Measurements from ENCODE around the gene PIGU.
"Not testable (repeated sequence)": the region's sequence is repeated elsewhere in the genome, so short reads cannot be mapped to it uniquely, and the experiment has no call there.

Gene PIGU

GRCh38 chr20:34529742-34530141 is 147.2 kb downstream of the PIGU start:
- FAIRE-seq = no peak

- no peak for FAIRE-seq
Observed at GRCh38 chr20:34528921-34529297, 148.0 kb downstream of the PIGU start.

- FAIRE-seq = no peak
Observed at GRCh38 chr20:34527016-34527415, 149.9 kb downstream of the PIGU start.

GRCh38 chr20:34526466-34526865 is 150.4 kb downstream of the PIGU start:
- no peak for FAIRE-seq

GRCh38 chr20:34525709-34526416 is 151.0 kb downstream of the PIGU start:
- FAIRE-seq = no peak

GRCh38 chr20:34525342-34525708 is 151.6 kb downstream of the PIGU start:
- FAIRE-seq = no peak

GRCh38 chr20:34524426-34524825 is 152.5 kb downstream of the PIGU start:
- FAIRE-seq = no peak

- no peak for FAIRE-seq
Observed at GRCh38 chr20:34522969-34523871, 153.7 kb downstream of the PIGU start.

- FAIRE-seq = not testable (repeated sequence)
Observed at GRCh38 chr20:34519841-34520240, 157.1 kb downstream of the PIGU start.

GRCh38 chr20:34518863-34519262 is 158.0 kb downstream of the PIGU start:
- FAIRE-seq = not testable (repeated sequence)

GRCh38 chr20:34517114-34517505 is 159.8 kb downstream of the PIGU start:
- FAIRE-seq = no peak

GRCh38 chr20:34516247-34517113 is 160.4 kb downstream of the PIGU start, which contains the start of gene DYNLRB1:
Gene DYNLRB1, plus strand, starts transcription at chr20:34516422. Its CDS starts 37 bp downstream, at chr20:34516459.
- FAIRE-seq = peak; percentile 88

- FAIRE-seq = no peak
Observed at GRCh38 chr20:34515484-34516246, 161.2 kb downstream of the PIGU start.

- FAIRE-seq = no peak
Observed at GRCh38 chr20:34514897-34515483, 161.9 kb downstream of the PIGU start.

- FAIRE-seq = not testable (repeated sequence)
Observed at GRCh38 chr20:34514034-34514433, 162.9 kb downstream of the PIGU start.

GRCh38 chr20:34512955-34513419 is 163.9 kb downstream of the PIGU start:
- FAIRE-seq = no peak

- no peak for FAIRE-seq
Observed at GRCh38 chr20:34512266-34512954, 164.5 kb downstream of the PIGU start.

GRCh38 chr20:34511891-34512265 is 165.0 kb downstream of the PIGU start:
- FAIRE-seq = no peak

GRCh38 chr20:34510575-34510974 is 166.3 kb downstream of the PIGU start:
- FAIRE-seq = no peak

Data from G401.6 (cell line).